ENCODE results near the gene CCDC141.

Gene CCDC141

GRCh38 chr2:178909507-178909906 lies 140.4 kb downstream of the CCDC141 start:
- TF ChIP-seq EZH2phosphoT487 (IDR thresholded peaks at IDR 0.05; ENCODE audit: low read length) (no peak), EZH2 (optimal IDR thresholded peaks at IDR 0.05; ENCODE audit: low read depth, low read length) (no peak), CTCF (IDR thresholded peaks at IDR 0.05; ENCODE audit: low read length) (no peak)
- Histone ChIP-seq H2AFZ (ENCODE audit: low read length) (no peak overlapping the region), H3K9ac (ENCODE audit: low read length) (no peak overlapping the region), H3K9me2 (replicated peaks; ENCODE audit: insufficient read depth, low read length) (no peaks in the 10 kb centered on the region), H4K20me1 (ENCODE audit: insufficient read depth, low read length) (no peaks in the 10 kb centered on the region), H3F3A (ENCODE audit: insufficient read depth, low read length) (no peaks in the 10 kb centered on the region), H3K36me3 (replicated peaks; ENCODE audit: insufficient read depth, low read length) (no peaks in the 10 kb centered on the region), H3K4me2 (ENCODE audit: low read depth, low read length) (no peak overlapping the region), H3K4me3 (ENCODE audit: low read length) (no peak overlapping the region), H3K9me3 (replicated peaks; ENCODE audit: insufficient read depth, low read length) (no peaks in the 10 kb centered on the region), H3K27me3 (replicated peaks; ENCODE audit: insufficient read depth, low read length) (no peaks in the 10 kb centered on the region), H3K4me1 (ENCODE audit: low read length) (peaks cover 12% of the 10 kb centered on the region), H3K79me2 (ENCODE audit: low read length) (no peaks in the 10 kb centered on the region), H3K27ac (ENCODE audit: low read length) (no peak overlapping the region)
- DNase-seq, result no peak

- DNase-seq, result no peak
- H3K79me2 ChIP-seq (ENCODE audit: low read length), result no peaks in the 10 kb centered on the region
- no peak overlapping the region for H3K4me3 ChIP-seq (ENCODE audit: low read length)
- no peaks in the 10 kb centered on the region for H3K9me2 ChIP-seq (replicated peaks; ENCODE audit: insufficient read depth, low read length)
- no peaks in the 10 kb centered on the region for H3K27me3 ChIP-seq (replicated peaks; ENCODE audit: insufficient read depth, low read length)
- H3F3A ChIP-seq (ENCODE audit: insufficient read depth, low read length), result no peaks in the 10 kb centered on the region
- H3K4me2 ChIP-seq (ENCODE audit: low read depth, low read length), result no peak overlapping the region
- no peak overlapping the region for H2AFZ ChIP-seq (ENCODE audit: low read length)
- H3K27ac ChIP-seq (ENCODE audit: low read length), result no peak overlapping the region
- peaks cover 12% of the 10 kb centered on the region for H3K4me1 ChIP-seq (ENCODE audit: low read length)
- H3K36me3 ChIP-seq (replicated peaks; ENCODE audit: insufficient read depth, low read length), result no peaks in the 10 kb centered on the region
- no peak for TF ChIP-seq EZH2phosphoT487 (IDR thresholded peaks at IDR 0.05; ENCODE audit: low read length)
- TF ChIP-seq CTCF (IDR thresholded peaks at IDR 0.05; ENCODE audit: low read length), result no peak
- H4K20me1 ChIP-seq (ENCODE audit: insufficient read depth, low read length), result no peaks in the 10 kb centered on the region
- H3K9me3 ChIP-seq (replicated peaks; ENCODE audit: insufficient read depth, low read length), result no peaks in the 10 kb centered on the region
- H3K9ac ChIP-seq (ENCODE audit: low read length), result no peak overlapping the region
Measured at GRCh38 chr2:178908810-178909209, 141.1 kb downstream of the CCDC141 start.

GRCh38 chr2:178905261-178905660 lies 144.7 kb downstream of the CCDC141 start:
- Histone ChIP-seq H3K9me2 (replicated peaks; ENCODE audit: insufficient read depth, low read length) (no peaks in the 10 kb centered on the region), H3K4me1 (ENCODE audit: low read length) (no peaks in the 10 kb centered on the region; the same call in 1 of the 2 replicates), H3K36me3 (replicated peaks; ENCODE audit: insufficient read depth, low read length) (no peaks in the 10 kb centered on the region), H3K79me2 (ENCODE audit: low read length) (no peaks in the 10 kb centered on the region), H3K9me3 (replicated peaks; ENCODE audit: insufficient read depth, low read length) (no peaks in the 10 kb centered on the region), H3K4me3 (ENCODE audit: low read length) (no peak overlapping the region), H2AFZ (ENCODE audit: low read length) (no peak overlapping the region), H4K20me1 (ENCODE audit: insufficient read depth, low read length) (no peaks in the 10 kb centered on the region), H3F3A (ENCODE audit: insufficient read depth, low read length) (no peaks in the 10 kb centered on the region), H3K9ac (ENCODE audit: low read length) (no peak overlapping the region), H3K27me3 (replicated peaks; ENCODE audit: insufficient read depth, low read length) (no peaks in the 10 kb centered on the region), H3K27ac (ENCODE audit: low read length) (no peak overlapping the region), H3K4me2 (ENCODE audit: low read depth, low read length) (no peak overlapping the region)
- TF ChIP-seq EZH2 (optimal IDR thresholded peaks at IDR 0.05; ENCODE audit: low read depth, low read length), result no peak
- TF ChIP-seq EZH2phosphoT487 (IDR thresholded peaks at IDR 0.05; ENCODE audit: low read length), result no peak
- no peak for TF ChIP-seq CTCF (IDR thresholded peaks at IDR 0.05; ENCODE audit: low read length)
- no peak for DNase-seq

All from MM.1S (cell line).